Thyroid gland (tissue), 4 donors: ENCODE data around the gene COPS7A. TPM values are rescaled to one million over a fixed set of nuclear protein-coding genes. Genes with fewer than 3 reads are reported as not detected.

Experiments used
- DNase-seq, 2 donors: peaks; one replicate each; pipeline ENCODE4 v3.0.0-alpha.2; 2019
- H3K27ac ChIP-seq, 3 donors: fragments of 200-600 bp; sonication (generic); 1 replicate in 2 of 3; 2 replicates in 1 of 3; pipeline ENCODE4 v1.5.1; 2016 to 2019; ENCODE audit warnings: mild to moderate bottlenecking in 1 of 3, moderate library complexity in 1 of 3
- H3K27me3 ChIP-seq: fragments of 200-600 bp; sonication (generic); one replicate; pipeline ENCODE4 v1.5.1; 2019
- H3K36me3 ChIP-seq, 2 donors: fragments of 200-600 bp; sonication (generic); one replicate each; pipeline ENCODE4 v1.5.1; 2016 to 2019
- H3K4me1 ChIP-seq, 2 donors: fragments of 200-600 bp; sonication (generic); one replicate each; pipeline ENCODE4 v1.5.1; 2017 to 2019
- H3K4me3 ChIP-seq, 3 donors: fragments of 200-600 bp; sonication (generic); replicated peaks in 1 of 3; 1 replicate in 2 of 3; 2 replicates in 1 of 3; pipeline ENCODE4 v1.5.1; 2016; ENCODE audit warnings: mild to moderate bottlenecking in 1 of 3
- H3K9me3 ChIP-seq: fragments of 200-600 bp; sonication (generic); one replicate; pipeline ENCODE4 v1.5.1; 2017
- POLR2A ChIP-seq, 2 donors: fragments of 450-650 bp; IDR thresholded peaks; one replicate each; pipeline ENCODE4 v1.6.1; 2017; ENCODE audit warnings: antibody characterized with exemption in 2 of 2, mild to moderate bottlenecking in 2 of 2, moderate library complexity in 1 of 2
- WGBS, 2 donors: methylation state at CpG; one replicate each; pipeline ENCODE4 v1.1.5; 2017; 5-methylcytosine and 5-hydroxymethylcytosine counted together
- intact Hi-C: fragments of 100-400 bp; cut with DNase I; formaldehyde crosslinking; loops from one replicate; pipeline ENCODE4 v1.15.1; 2023
- total RNA-seq, 4 donors: library from RNA; depleted of rRNA; stranded (reverse); fragments of >200 nt; gene quantifications; one replicate each; pipeline ENCODE4 v1.2.3, GENCODE V29; 2016
- TF ChIP-seq, protein P1 (sequence below), 6 experiments: fragments of 200-600 bp in 3 of 6; fragments of 450-650 bp in 3 of 6; sonication (generic) in 3 of 6; IDR thresholded peaks; one replicate each; pipeline ENCODE4 v1.5.1; 2016 to 2019; ENCODE audit warnings: antibody characterized with exemption in 6 of 6, mild to moderate bottlenecking in 2 of 6, inconsistent platforms in 1 of 6, moderate library complexity in 1 of 6

COPS7A gene
- total RNA-seq, 4 donors from 2014 or later: 44.5 to 86.7 (median 63.1) TPM

DNA sequence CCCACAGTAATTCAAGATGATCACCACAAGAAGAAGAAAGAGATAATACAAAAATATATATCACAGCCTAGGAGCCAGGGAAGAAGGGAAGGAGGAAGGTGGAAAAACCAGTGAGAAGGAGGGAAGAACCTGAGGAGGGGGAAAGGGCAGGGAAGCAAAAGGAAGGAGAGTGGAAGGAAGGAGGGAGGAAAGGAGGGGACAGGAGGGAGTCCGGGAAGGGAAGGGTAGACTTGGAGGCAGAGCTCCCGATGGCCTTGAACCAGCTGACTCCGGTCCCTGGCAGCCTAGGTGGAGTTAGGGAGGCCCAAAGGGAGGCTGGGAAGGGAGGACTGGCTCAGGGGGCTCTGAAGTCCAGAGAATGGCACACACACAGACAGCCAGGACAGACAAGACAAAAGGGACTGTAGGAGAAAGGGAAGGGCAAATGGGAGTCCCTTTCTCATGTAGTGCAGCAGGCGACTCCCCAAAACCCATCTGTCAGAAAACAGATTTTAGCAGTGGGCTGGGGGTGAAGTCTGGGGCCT is 30.0 kb upstream of the COPS7A start:
- DNase-seq: no peak
- no peak overlapping the region for H3K27ac ChIP-seq
- H3K4me3 ChIP-seq: no peak overlapping the region
- H3K9me3 ChIP-seq: no peaks in the 10 kb centered on the region
- no peaks in the 10 kb centered on the region for H3K36me3 ChIP-seq
- no peaks in the 10 kb centered on the region for H3K27me3 ChIP-seq
- WGBS, 2 donors: 76 to 78% methylated on average over 4 of the region's 4 CpGs
- H3K4me1 ChIP-seq: peaks cover 5 to 10% of the 10 kb centered on the region in 2 donors
- TF ChIP-seq, protein P1, sequence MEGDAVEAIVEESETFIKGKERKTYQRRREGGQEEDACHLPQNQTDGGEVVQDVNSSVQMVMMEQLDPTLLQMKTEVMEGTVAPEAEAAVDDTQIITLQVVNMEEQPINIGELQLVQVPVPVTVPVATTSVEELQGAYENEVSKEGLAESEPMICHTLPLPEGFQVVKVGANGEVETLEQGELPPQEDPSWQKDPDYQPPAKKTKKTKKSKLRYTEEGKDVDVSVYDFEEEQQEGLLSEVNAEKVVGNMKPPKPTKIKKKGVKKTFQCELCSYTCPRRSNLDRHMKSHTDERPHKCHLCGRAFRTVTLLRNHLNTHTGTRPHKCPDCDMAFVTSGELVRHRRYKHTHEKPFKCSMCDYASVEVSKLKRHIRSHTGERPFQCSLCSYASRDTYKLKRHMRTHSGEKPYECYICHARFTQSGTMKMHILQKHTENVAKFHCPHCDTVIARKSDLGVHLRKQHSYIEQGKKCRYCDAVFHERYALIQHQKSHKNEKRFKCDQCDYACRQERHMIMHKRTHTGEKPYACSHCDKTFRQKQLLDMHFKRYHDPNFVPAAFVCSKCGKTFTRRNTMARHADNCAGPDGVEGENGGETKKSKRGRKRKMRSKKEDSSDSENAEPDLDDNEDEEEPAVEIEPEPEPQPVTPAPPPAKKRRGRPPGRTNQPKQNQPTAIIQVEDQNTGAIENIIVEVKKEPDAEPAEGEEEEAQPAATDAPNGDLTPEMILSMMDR (IDR thresholded peaks at IDR 0.05): no peak
- no peak for TF ChIP-seq POLR2A (IDR thresholded peaks at IDR 0.05)
- intact Hi-C loops: loop anchor here (5.0 kb wide), 1 partner anchor 33 kb away; no protein-coding TSS in a partner anchor

DNA sequence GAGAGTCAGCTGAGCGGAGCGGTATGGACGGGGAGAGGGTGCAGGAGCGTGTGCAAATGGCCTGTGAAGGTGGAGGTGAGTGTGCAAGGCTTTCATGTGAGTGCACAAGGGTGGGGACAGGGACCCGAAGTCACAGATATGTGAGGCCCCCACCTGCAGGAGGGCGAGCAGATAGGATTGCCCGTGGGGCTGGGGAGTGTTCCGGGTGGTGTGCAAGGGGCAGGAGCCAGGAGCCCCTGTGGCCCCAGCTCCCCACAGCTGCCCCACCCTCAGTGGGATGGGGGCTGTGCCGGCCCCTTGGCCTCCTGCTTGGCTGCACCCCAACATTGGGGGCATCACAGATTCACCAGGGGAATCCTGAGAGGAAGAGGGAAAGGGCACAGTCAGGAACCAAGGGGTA is 29.1 kb upstream of the COPS7A start:
- intact Hi-C loops: loop anchor here (5.0 kb wide), 2 partner anchors 33 to 42 kb away; no protein-coding TSS in a partner anchor
- H3K4me1 ChIP-seq: peaks cover 5 to 10% of the 10 kb centered on the region in 2 donors
- TF ChIP-seq, protein P1 (IDR thresholded peaks at IDR 0.05): no peak
- TF ChIP-seq POLR2A (IDR thresholded peaks at IDR 0.05): no peak
- H3K36me3 ChIP-seq: no peaks in the 10 kb centered on the region
- 78 to 85% methylated on average over 9 of the region's 9 CpGs for WGBS, 2 donors
- no peak overlapping the region for H3K27ac ChIP-seq
- no peaks in the 10 kb centered on the region for H3K27me3 ChIP-seq
- DNase-seq: no peak
- H3K9me3 ChIP-seq: no peaks in the 10 kb centered on the region
- H3K4me3 ChIP-seq: no peak overlapping the region

DNA sequence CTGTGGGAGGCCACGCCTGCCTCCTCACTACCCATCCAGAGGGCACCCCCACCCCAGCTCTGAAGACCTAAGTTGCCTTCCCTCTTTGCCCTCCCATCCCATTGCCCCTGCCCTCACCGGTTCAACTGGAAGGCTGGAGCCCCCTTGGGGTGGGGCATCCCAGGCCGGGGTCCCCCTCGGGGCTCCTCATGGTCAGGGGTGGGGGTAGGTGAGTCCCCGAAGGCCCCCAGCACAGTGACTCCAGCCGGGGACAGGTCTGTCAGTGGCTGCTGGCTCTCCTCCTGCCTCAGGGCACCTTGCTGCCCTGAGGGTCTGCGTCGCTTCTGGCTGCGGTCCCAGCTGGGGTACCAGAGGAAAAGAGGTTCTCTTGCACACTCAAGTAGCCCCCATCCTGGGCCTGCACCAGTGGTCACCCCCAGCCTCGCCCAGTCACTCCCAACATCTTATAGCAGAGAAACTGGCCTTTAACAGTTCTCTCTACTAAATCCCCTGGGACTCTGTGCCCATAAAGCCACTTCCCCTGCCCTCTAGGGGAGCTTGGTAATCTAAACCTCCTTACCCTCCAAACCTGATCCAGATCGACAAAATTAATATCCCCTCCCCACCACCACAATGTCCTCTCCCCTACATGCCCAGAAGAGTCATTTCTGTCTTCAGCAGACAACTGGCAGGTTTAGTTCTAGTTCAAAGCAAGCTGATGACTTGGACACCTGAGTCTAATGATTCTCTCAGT is 28.4 kb upstream of the COPS7A start:
- TF ChIP-seq, protein P1 (IDR thresholded peaks at IDR 0.05): no peak
- no peak for TF ChIP-seq POLR2A (IDR thresholded peaks at IDR 0.05)
- WGBS, 2 donors: 65 to 75% methylated on average over 9 to 11 of the region's 11 CpGs
- Histone ChIP-seq H3K9me3 (no peaks in the 10 kb centered on the region), H3K36me3 (no peaks in the 10 kb centered on the region), H3K4me3 (no peak overlapping the region), H3K27ac (no peak overlapping the region), H3K4me1 (peaks cover 7 to 13% of the 10 kb centered on the region in 2 donors), H3K27me3 (peaks cover 7% of the 10 kb centered on the region)
- intact Hi-C loops: loop anchor here (5.0 kb wide), 1 partner anchor 43 kb away; no protein-coding TSS in a partner anchor
- DNase-seq: no peak

DNA sequence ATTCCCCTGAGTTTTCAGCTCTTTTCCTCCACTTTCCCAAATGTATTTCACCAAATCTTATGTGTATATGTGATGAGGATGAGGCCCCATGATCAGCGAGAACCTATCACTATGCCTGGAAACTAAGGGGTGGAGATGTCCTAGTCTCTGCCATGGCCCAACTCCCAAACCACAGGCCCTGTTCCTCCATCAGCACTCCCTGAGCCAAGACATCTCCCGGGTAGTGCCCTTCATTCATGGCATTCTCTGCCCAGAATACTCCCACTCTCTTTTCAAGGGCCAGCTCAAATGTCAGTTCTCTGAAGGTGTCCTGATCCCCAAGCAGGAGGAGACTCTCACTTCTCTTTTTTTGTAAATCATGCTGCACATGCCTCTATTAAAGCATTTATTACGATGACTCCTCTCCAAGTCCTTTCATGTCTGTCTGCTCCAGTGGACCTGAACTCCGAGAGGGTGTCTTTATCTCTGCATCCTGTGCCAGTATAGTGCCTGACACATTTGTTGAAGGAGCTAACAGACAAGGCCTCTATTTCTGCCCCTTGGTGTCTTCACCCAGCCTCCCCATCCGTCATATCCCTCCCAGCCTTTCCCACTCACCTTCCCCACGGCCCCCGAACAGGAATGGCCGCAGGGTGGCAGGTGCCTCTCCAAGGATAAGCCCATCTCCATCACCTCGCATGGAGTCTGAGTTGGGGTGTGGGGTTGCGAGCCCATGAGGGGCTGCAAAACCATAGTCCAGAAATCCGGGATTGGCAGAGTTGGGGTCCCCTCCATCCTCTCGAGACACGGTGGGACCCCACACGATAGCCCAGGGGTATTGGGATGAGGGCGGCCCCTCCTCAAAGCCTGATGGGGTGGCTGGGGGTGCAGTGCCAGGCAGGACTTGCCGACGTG is 26.9 kb upstream of the COPS7A start:
- Histone ChIP-seq H3K27ac (no peak overlapping the region), H3K4me3 (no peak overlapping the region), H3K4me1 (peaks cover 7 to 16% of the 10 kb centered on the region in 2 donors), H3K27me3 (peaks cover 16% of the 10 kb centered on the region), H3K9me3 (no peaks in the 10 kb centered on the region), H3K36me3 (no peaks in the 10 kb centered on the region)
- WGBS, 2 donors: 76 to 86% methylated on average over 15 to 17 of the region's 17 CpGs
- intact Hi-C loops: loop anchor here (5.0 kb wide), 1 partner anchor 45 kb away; no protein-coding TSS in a partner anchor
- DNase-seq: no peak
- TF ChIP-seq, protein P1 (IDR thresholded peaks at IDR 0.05): no peak
- no peak for TF ChIP-seq POLR2A (IDR thresholded peaks at IDR 0.05)
